ENCODE data around the gene ZNF217. TPM values are rescaled to one million over a fixed set of nuclear protein-coding genes. Genes with fewer than 3 reads are reported as not detected.
A peak's percentile ranks its signal among the peaks of the same experiment; 100 is the strongest.
"Not testable (repeated sequence)": the region's sequence is repeated elsewhere in the genome, so short reads cannot be mapped to it uniquely, and the experiment has no call there.

ZNF217 gene
- polyA plus RNA-seq, 3 donors: 10.5 to 41.5 (median 24.4) TPM

GRCh38 chr20:53639128-53639527 is 45.5 kb upstream of the ZNF217 start:
- peaks cover 76% of the 10 kb centered on the region for H3K4me1 Mint-ChIP-seq
- H3K36me3 Mint-ChIP-seq: no peaks in the 10 kb centered on the region
- Histone ChIP-seq H3K4me3 (replicated peaks in 1 of 3; ENCODE audit: low read depth in 2 of 3, low read length in 3 of 3) (no peak overlapping the region), H3K79me2 (ENCODE audit: insufficient read depth, low read length) (no peaks in the 10 kb centered on the region), H3K36me3 (replicated peaks in 1 of 2; ENCODE audit: control insufficient read depth in 1 of 2, insufficient read depth in 2 of 2, low read length in 2 of 2) (no peaks in the 10 kb centered on the region), H3K4me2 (replicated peaks; ENCODE audit: extremely low read depth, low read length, poor library complexity, severe bottlenecking) (no peak overlapping the region), H3K4me1 (ENCODE audit: control insufficient read depth in 1 of 2, insufficient read depth in 2 of 2, low read length in 2 of 2) (peaks cover 76 to 83% of the 10 kb centered on the region in 2 donors), H2AFZ (ENCODE audit: insufficient read depth, low read depth, low read length, poor library complexity, severe bottlenecking) (no peak overlapping the region), H4K20me1 (ENCODE audit: insufficient read depth, low read length) (no peaks in the 10 kb centered on the region), H3K9ac (ENCODE audit: insufficient read depth, low read length, poor library complexity, severe bottlenecking) (no peak overlapping the region), H3K27me3 (ENCODE audit: control insufficient read depth in 2 of 2, insufficient read depth in 2 of 2, low read length in 2 of 2) (no peaks in the 10 kb centered on the region), H3K27ac (ENCODE audit: low read depth in 1 of 2, low read length in 2 of 2) (no peak overlapping the region), H3K9me3 (replicated peaks in 1 of 2; ENCODE audit: control insufficient read depth in 1 of 2, insufficient read depth in 1 of 2, low read length in 2 of 2) (no peaks in the 10 kb centered on the region)
- no peak for TF ChIP-seq CTCF (IDR thresholded peaks at IDR 0.05)
- no peak for DNase-seq
- H3K4me3 Mint-ChIP-seq: no peak overlapping the region
- 100% methylated on average over 1 of the region's 3 CpGs for WGBS (ENCODE audit: insufficient coverage)
- intact Hi-C loops (cut with micrococcal nuclease): no loop called here
- H3K27ac Mint-ChIP-seq: no peak overlapping the region
- peaks cover 0 to 5% (median 2%) of the 10 kb centered on the region in 3 donors for H3K27me3 Mint-ChIP-seq (ENCODE audit: low read depth in 3 of 3)
- H3K9me3 Mint-ChIP-seq: peaks cover 0 to 4% (median 0%) of the 10 kb centered on the region in 7 donors

- H3K36me3 Mint-ChIP-seq; H4K20me1 ChIP-seq (ENCODE audit: insufficient read depth, low read length); H3K79me2 ChIP-seq (ENCODE audit: insufficient read depth, low read length); H3K9me3 Mint-ChIP-seq; H3K4me3 ChIP-seq (replicated peaks in 1 of 3; ENCODE audit: low read depth in 2 of 3, low read length in 3 of 3); H3K36me3 ChIP-seq (replicated peaks in 1 of 2; ENCODE audit: control insufficient read depth in 1 of 2, insufficient read depth in 2 of 2, low read length in 2 of 2); H3K4me3 Mint-ChIP-seq; H3K9me3 ChIP-seq (replicated peaks in 1 of 2; ENCODE audit: control insufficient read depth in 1 of 2, insufficient read depth in 1 of 2, low read length in 2 of 2); H3K4me2 ChIP-seq (replicated peaks; ENCODE audit: extremely low read depth, low read length, poor library complexity, severe bottlenecking); H3K27me3 Mint-ChIP-seq (ENCODE audit: low read depth in 3 of 3); intact Hi-C loops (cut with micrococcal nuclease); H3K9ac ChIP-seq (ENCODE audit: insufficient read depth, low read length, poor library complexity, severe bottlenecking); DNase-seq; H2AFZ ChIP-seq (ENCODE audit: insufficient read depth, low read depth, low read length, poor library complexity, severe bottlenecking); H3K27me3 ChIP-seq (ENCODE audit: control insufficient read depth in 2 of 2, insufficient read depth in 2 of 2, low read length in 2 of 2): not testable (repeated sequence)
- Histone ChIP-seq H3K27ac (ENCODE audit: low read depth in 1 of 2, low read length in 2 of 2) (peak overlapping the region in 1 of 2 donors; percentile 64), H3K4me1 (ENCODE audit: control insufficient read depth in 1 of 2, insufficient read depth in 2 of 2, low read length in 2 of 2) (peaks cover 62 to 69% of the 10 kb centered on the region in 2 donors)
- peaks cover 68% of the 10 kb centered on the region for H3K4me1 Mint-ChIP-seq
- WGBS (ENCODE audit: insufficient coverage): no CpG with 5 or more reads among the region's 9 CpGs
- H3K27ac Mint-ChIP-seq: peak overlapping the region in 5 of 7 donors; percentile 25 to 93 (median 75)
Measured at GRCh38 chr20:53637310-53637709, 43.7 kb upstream of the ZNF217 start.

Data from CD14-positive monocyte (primary cell).